GM12875 (cell line): ENCODE data around the gene TMEM132A.

Source experiments
- H3K4me3 ChIP-seq: one replicate; pipeline ENCODE4 v1.5.1; 2011; ENCODE audit warnings: low read depth, low read length, control low read depth
- CTCF ChIP-seq: IDR thresholded peaks from 2 replicates; pipeline ENCODE4 v1.5.1; 2011; ENCODE audit warnings: low read depth, mild to moderate bottlenecking, control low read depth, inconsistent platforms, low read length, moderate library complexity, borderline replicate concordance; ENCODE audit not compliant: insufficient read depth

TMEM132A gene

DNA sequence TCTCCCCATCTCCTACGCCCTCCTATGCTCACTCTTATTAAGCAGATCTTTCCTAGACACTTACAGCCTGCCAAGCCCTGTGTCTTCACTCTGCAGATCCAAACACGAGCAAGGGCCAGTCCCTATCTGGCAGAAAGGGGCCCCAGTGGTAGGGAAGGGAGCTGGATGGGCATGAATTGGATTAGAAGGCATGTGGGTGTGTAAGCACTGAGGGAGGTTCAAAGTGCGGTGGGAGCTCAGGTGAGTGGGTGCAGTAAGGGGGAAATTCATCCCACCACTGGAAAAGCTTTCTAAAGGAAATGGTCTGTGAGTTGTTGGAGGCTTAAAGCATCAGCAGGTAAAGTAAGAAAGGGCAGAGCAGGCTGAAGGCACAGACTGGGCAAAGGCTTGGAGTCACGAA is 5.5 kb downstream of the TMEM132A start:
- TF ChIP-seq CTCF = no peak

DNA sequence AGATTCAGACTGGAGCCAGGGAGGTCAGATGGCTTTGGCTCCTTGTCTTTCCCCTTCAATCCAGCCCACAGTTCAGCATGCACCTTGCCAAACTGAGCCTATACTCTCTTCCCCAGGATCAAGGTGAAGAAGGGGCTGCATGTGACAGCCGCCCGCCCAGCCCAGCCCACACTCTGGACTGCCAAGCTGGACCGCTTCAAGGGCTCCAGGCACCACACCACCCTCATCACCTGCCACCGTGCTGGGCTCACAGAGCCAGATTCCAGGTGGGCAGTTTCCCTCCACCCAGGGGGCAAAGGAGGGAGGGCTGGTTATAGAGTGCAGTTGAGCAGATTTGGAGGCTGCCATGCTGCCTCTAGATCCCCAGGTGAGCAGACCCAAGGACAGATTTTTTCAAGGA is 6.1 kb downstream of the TMEM132A start:
- TF ChIP-seq CTCF = no peak
- no peak overlapping the region for H3K4me3 ChIP-seq

More for the DNA sequence above, 5.5 kb downstream of the TMEM132A start:
- no peak overlapping the region for H3K4me3 ChIP-seq

DNA sequence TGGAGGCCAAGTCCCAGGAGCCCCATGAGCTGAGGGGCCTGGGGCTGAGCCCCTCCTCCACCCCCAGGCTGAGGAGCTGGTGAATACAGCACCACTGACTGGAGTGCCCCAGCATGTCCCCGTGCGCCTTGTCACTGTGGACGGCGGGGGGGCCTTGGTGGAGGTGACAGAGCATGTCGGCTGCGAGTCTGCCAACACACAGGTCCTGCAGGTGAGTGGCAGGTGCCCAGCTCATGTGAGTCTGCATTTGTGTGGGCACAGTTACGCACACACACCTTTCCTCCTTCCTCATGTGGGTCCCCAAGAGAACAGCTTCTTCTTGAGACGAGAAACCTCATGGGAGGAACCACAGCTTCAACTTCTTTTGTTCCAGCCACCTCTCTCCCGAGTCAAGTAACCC is 7.7 kb downstream of the TMEM132A start:
- no peak for TF ChIP-seq CTCF
- no peak overlapping the region for H3K4me3 ChIP-seq

DNA sequence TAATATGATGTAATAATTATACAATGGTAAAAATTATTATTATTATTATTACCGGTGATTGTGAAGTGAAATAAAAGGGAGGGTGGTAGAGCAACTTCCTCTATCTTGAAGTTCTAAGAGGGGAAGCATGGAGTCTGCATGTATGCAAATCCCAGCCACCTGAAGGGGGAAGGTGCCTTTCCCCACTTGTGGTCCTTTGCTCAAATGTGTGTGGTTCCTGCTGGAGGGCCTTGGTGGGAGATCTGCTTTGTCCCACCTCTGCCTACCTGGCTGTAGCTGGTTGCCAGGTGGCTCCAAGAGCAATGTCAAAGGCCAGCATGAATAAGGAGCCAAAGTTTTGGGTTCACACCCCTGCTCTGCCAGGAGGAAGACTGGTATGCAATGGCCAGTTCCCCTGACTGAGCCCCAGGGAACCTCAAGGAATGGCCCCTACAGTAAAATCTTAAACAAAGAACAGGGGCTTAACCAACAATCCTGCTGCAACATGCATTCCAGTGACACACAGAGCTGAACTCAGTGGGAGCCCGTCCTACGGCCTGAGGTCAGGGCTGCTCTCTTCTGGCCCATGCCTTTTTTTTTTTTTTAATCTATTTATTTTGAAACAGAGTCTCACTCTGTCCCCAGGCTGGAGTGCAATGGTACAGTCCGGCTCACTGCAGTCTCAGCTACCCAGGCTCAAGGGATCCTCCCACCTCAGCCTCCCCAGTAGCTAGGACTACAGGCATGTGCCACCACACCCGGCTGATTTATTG is 8.5 kb downstream of the TMEM132A start:
- no peak overlapping the region for H3K4me3 ChIP-seq
- no peak for TF ChIP-seq CTCF

DNA sequence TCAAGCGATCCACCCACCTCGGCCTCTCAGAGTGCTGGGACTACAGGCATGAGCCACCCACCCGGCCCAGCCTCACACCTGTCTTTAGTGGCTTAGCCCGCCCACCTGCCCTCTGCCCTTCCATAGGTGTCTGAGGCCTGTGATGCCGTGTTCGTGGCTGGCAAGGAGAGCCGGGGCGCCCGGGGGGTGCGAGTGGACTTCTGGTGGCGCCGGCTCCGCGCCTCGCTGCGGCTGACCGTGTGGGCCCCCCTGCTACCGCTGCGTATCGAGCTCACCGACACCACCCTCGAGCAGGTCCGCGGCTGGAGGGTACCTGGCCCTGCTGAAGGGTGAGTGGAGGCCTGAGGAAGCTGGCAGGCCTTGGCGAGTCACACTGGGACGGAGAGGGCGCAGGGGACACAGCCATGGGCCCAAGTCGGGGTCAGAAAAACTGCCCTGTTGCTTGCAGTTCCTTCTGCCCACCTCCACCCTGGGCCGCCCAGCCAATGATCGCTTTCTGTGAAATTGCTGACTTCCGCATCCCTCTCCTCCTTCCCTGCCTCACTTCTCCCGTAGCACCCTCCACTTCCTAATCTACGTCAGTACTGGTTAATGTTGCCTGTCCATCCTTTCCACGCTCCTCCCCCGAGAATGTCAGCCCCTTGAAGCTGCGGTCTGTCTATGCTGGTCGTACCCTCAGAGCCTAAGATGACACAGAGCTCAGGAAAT is 9.3 kb downstream of the TMEM132A start:
- no peak for TF ChIP-seq CTCF
- no peak overlapping the region for H3K4me3 ChIP-seq

- no peak for TF ChIP-seq CTCF
- H3K4me3 ChIP-seq = no peak overlapping the region
Measured at GRCh38 chr11:60934124-60934789, 10.0 kb downstream of the TMEM132A start.
